CD8-positive, alpha-beta memory T cell (primary cell): ENCODE data around the gene PTPRT. TPM values are rescaled to one million over a fixed set of nuclear protein-coding genes. Genes with fewer than 3 reads are reported as not detected.

Source experiments
- CTCF ChIA-PET: fragments of 350-600 bp; sonication (Branson Sonifier 250); formaldehyde crosslinking; loops from one replicate; lab custom pipeline; 2021; ENCODE audit warnings: antibody characterized with exemption; lab: Charles Lee
- POLR2A ChIA-PET: fragments of 350-600 bp; sonication (Branson Sonifier 250); formaldehyde crosslinking; loops from one replicate; lab custom pipeline; 2021; ENCODE audit warnings: antibody characterized with exemption; lab: Charles Lee
- DNase-seq, 5 donors: peaks; one replicate each; pipeline versions ENCODE4 v3.0.0 to v3.0.0-alpha.2; 2020 to 2022; ENCODE audit warnings: mixed read lengths in 1 of 5
- H3K27ac ChIP-seq: one replicate; pipeline ENCODE4 v1.7.0; 2013; ENCODE audit warnings: low read depth, mild to moderate bottlenecking, low read length, moderate library complexity
- H3K27me3 ChIP-seq: 2 replicates; pipeline ENCODE4 v1.7.0; 2013; ENCODE audit warnings: low read length, mild to moderate bottlenecking; ENCODE audit not compliant: insufficient read depth, poor library complexity, severe bottlenecking
- H3K36me3 ChIP-seq: 2 replicates; pipeline ENCODE4 v1.7.0; 2013; ENCODE audit warnings: mild to moderate bottlenecking, low read length, moderate library complexity; ENCODE audit not compliant: insufficient read depth
- H3K4me1 ChIP-seq: 2 replicates; pipeline ENCODE4 v1.7.0; 2013; ENCODE audit warnings: mild to moderate bottlenecking, low read length, moderate library complexity; ENCODE audit not compliant: insufficient read depth
- H3K4me3 ChIP-seq: 2 replicates; pipeline ENCODE4 v1.7.0; 2013; ENCODE audit warnings: mild to moderate bottlenecking, low read length
- H3K9me3 ChIP-seq: 2 replicates; pipeline ENCODE4 v1.7.0; 2013; ENCODE audit warnings: mild to moderate bottlenecking, low read length
- H3K27ac Mint-ChIP-seq, 8 donors: one replicate each; pipeline ENCODE4 v1.8.0; 2020 to 2021; ENCODE audit warnings: mixed read lengths in 8 of 8, mild to moderate bottlenecking in 6 of 8, inconsistent platforms in 3 of 8, moderate library complexity in 3 of 8
- H3K27me3 Mint-ChIP-seq, 2 donors: one replicate each; pipeline ENCODE4 v1.8.0; 2020 to 2021; ENCODE audit warnings: mixed read lengths in 2 of 2, mild to moderate bottlenecking in 1 of 2, moderate library complexity in 1 of 2
- H3K36me3 Mint-ChIP-seq, 3 donors: one replicate each; pipeline ENCODE4 v1.8.0; 2020 to 2021; ENCODE audit warnings: mixed read lengths in 3 of 3, inconsistent platforms in 1 of 3, mild to moderate bottlenecking in 1 of 3
- H3K4me1 Mint-ChIP-seq, 3 donors: one replicate each; pipeline ENCODE4 v1.8.0; 2020 to 2021; ENCODE audit warnings: mixed read lengths in 3 of 3, inconsistent platforms in 1 of 3, mild to moderate bottlenecking in 1 of 3
- H3K4me3 Mint-ChIP-seq, 7 donors: one replicate each; pipeline ENCODE4 v1.8.0; 2020 to 2021; ENCODE audit warnings: mixed read lengths in 7 of 7, mild to moderate bottlenecking in 6 of 7, moderate library complexity in 4 of 7, inconsistent platforms in 2 of 7
- H3K9me3 Mint-ChIP-seq, 5 donors: one replicate each; pipeline ENCODE4 v1.8.0; 2020 to 2022; ENCODE audit warnings: mixed read lengths in 5 of 5, mild to moderate bottlenecking in 3 of 5, moderate library complexity in 2 of 5, inconsistent platforms in 1 of 5
- polyA plus RNA-seq: library from polyadenylated mRNA; unstranded; fragments of 300-500 nt; fragmentation: Illumina TruSeq; gene quantifications from one replicate; pipeline ENCODE4 v1.2.3, GENCODE V29; 2021
- total RNA-seq, 2 experiments: library from RNA; stranded (reverse); gene quantifications; one replicate each; pipeline ENCODE4 v1.2.3, GENCODE V29; 2021

The PTPRT gene
- total and polyA plus RNA-seq, 3 experiments from 2014 or later: not detected

DNA sequence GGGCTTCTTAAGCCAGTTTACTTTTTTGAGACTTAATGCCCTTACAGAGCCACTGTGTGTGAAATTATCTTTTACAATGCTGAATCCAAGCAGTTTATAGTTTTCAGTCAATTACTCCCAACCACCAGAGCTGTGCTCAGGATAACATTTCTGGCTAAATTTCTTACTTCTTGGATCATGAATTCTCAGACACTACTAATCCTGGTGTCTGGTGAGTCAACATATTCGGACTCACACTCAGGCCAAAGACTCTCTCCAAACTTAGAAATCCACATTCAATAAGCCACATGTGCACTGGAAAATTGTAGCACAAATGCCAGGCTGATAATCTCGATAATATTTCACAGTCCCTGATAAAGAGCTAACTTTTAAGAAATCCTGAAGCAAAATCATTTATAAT, 49.0 kb downstream of the PTPRT start:
- no peaks in the 10 kb centered on the region for H3K4me1 Mint-ChIP-seq
- H3K27ac Mint-ChIP-seq: no peak overlapping the region

DNA sequence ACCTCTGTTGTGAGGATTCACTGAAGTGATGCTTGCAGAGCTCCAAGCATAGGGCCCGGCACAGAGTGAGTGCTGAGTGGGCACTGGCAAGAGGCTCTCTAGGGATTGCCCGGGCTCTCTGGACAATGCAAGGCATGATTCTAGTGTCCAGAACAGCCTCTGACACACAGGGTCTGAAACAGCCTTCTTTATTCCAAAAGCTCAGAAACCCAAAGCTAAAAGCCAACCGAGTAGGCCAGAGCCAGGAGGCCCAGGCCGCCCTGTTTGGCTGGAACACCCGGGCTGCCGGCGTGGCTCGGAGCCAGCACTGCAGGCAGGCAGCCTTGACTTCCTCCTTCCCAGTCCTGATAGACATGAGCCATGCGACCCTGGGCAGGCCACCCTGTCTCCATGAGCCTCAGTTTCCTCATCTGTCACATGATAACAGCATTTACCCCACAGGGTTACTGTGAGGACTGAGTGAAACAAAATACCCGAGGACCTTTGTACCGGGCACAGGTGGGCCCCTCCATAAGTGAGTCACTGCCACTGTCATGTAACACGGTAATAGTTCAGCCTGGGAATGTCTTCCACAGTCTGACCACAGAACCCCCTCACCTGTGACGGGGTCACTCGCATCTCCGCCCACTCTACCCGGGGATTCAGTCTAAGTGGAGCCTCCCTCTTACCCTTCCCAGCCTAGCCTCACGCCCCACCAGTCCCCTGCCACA, 51.5 kb downstream of the PTPRT start:
- H3K27me3 ChIP-seq: no peaks in the 10 kb centered on the region
- H3K4me1 ChIP-seq: no peaks in the 10 kb centered on the region
- no peak overlapping the region for H3K4me3 Mint-ChIP-seq
- H3K4me1 Mint-ChIP-seq: no peaks in the 10 kb centered on the region
- H3K9me3 ChIP-seq: no peaks in the 10 kb centered on the region
- CTCF ChIA-PET: no interaction called here
- no peak overlapping the region for H3K27ac ChIP-seq
- no peak overlapping the region for H3K4me3 ChIP-seq
- H3K36me3 ChIP-seq: no peaks in the 10 kb centered on the region
- no peak for DNase-seq
- peak overlapping the region in 1 of 8 donors; percentile 85 for H3K27ac Mint-ChIP-seq
- peaks cover 3% of the 10 kb centered on the region in 2 donors for H3K27me3 Mint-ChIP-seq
- POLR2A ChIA-PET: no interaction called here
- peaks cover 0 to 2% (median 0%) of the 10 kb centered on the region in 5 donors for H3K9me3 Mint-ChIP-seq
- no peaks in the 10 kb centered on the region for H3K36me3 Mint-ChIP-seq

More for the DNA sequence above, 49.0 kb downstream of the PTPRT start:
- H3K27me3 ChIP-seq: no peaks in the 10 kb centered on the region
- H3K36me3 ChIP-seq: no peaks in the 10 kb centered on the region
- H3K27ac ChIP-seq: no peak overlapping the region
- H3K36me3 Mint-ChIP-seq: no peaks in the 10 kb centered on the region
- H3K9me3 ChIP-seq: no peaks in the 10 kb centered on the region
- no peak overlapping the region for H3K4me3 ChIP-seq
- CTCF ChIA-PET: no interaction called here
- POLR2A ChIA-PET: no interaction called here
- no peaks in the 10 kb centered on the region for H3K4me1 ChIP-seq
- no peak for DNase-seq
- H3K27me3 Mint-ChIP-seq: peaks cover 3 to 5% of the 10 kb centered on the region in 2 donors
- no peak overlapping the region for H3K4me3 Mint-ChIP-seq
- peaks cover 0 to 2% (median 0%) of the 10 kb centered on the region in 5 donors for H3K9me3 Mint-ChIP-seq

DNA sequence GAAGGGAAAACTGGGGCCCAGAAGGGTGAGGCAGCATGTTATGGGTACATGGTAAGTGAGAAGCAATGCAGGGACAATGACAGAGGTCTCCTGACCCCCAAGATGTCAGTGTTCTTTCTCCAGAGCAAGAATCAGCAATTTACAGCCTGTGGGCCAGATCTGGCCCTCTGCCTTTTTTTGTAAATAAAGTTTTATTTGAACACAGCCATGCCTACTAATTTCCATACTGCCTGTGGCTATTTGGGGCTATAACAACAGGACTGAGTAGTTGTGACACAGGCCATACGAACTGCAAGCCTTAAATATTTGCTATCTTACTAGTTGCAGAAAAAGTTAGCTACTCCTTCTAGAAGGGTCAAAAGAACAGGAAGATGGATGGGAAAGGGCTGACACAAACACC, 52.5 kb downstream of the PTPRT start:
- ChIA-PET CTCF (no interaction called here), POLR2A (no interaction called here)
- Mint-ChIP-seq H3K4me3 (no peak overlapping the region), H3K9me3 (peaks cover 0 to 3% (median 0%) of the 10 kb centered on the region in 5 donors), H3K4me1 (no peaks in the 10 kb centered on the region), H3K36me3 (no peaks in the 10 kb centered on the region), H3K27me3 (peaks cover under 1 to 3% of the 10 kb centered on the region in 2 donors), H3K27ac (no peak overlapping the region)
- Histone ChIP-seq H3K4me1 (no peaks in the 10 kb centered on the region), H3K4me3 (no peak overlapping the region), H3K36me3 (no peaks in the 10 kb centered on the region), H3K9me3 (no peaks in the 10 kb centered on the region), H3K27me3 (no peaks in the 10 kb centered on the region), H3K27ac (no peak overlapping the region)
- no peak for DNase-seq

DNA sequence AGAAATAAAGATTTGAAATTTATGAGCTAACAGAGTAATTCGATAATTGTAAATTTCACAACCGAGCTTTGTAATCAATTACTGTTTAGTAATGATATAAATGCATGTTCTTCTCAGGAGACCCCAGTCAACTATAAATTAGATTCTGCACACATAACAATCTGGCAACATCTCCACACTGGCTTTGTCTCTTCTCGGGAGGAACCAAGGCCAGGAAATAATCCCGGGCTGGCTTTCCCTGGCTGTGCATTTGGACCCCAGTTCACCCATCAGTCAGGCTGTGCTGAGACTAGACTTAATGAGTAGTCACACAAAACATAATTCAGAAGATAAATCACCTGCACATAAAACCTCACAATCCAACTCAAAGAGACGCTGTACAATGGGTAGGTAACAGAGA, 65.5 kb downstream of the PTPRT start:
- no peaks in the 10 kb centered on the region for H3K4me1 ChIP-seq
- no peaks in the 10 kb centered on the region for H3K27me3 ChIP-seq
- POLR2A ChIA-PET: no interaction called here
- no peak overlapping the region for H3K4me3 ChIP-seq
- DNase-seq: no peak
- H3K36me3 ChIP-seq: no peaks in the 10 kb centered on the region
- Mint-ChIP-seq H3K4me3 (no peak overlapping the region), H3K36me3 (no peaks in the 10 kb centered on the region), H3K27ac (no peak overlapping the region), H3K4me1 (no peaks in the 10 kb centered on the region), H3K27me3 (peaks cover 2 to 4% of the 10 kb centered on the region in 2 donors), H3K9me3 (peaks cover 0 to 5% (median 4%) of the 10 kb centered on the region in 5 donors)
- H3K9me3 ChIP-seq: no peaks in the 10 kb centered on the region
- H3K27ac ChIP-seq: no peak overlapping the region
- CTCF ChIA-PET: no interaction called here

DNA sequence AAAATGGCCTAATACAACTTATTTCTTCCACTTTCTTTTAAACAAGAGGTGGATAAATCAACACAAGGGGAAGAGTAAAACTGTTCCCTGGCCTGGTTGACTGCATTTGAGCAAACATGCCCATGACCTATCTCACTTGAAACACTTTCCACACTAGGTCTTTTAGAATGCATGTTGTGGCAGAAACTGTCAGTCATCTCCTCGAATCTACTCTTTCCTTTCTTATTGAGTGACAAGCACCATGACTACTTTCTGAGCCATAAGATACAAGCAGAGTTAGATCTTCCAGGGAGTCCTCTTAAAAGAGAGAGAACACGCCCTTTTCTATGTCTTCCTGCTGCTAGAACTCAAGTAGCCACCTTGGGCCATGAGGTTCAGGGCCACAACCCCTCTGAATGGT, 66.5 kb downstream of the PTPRT start:
- H3K27ac Mint-ChIP-seq: no peak overlapping the region
- no peaks in the 10 kb centered on the region for H3K27me3 ChIP-seq
- no peaks in the 10 kb centered on the region for H3K4me1 ChIP-seq
- no peak overlapping the region for H3K4me3 ChIP-seq
- H3K4me3 Mint-ChIP-seq: no peak overlapping the region
- H3K27ac ChIP-seq: no peak overlapping the region
- H3K27me3 Mint-ChIP-seq: peaks cover 2 to 4% of the 10 kb centered on the region in 2 donors
- H3K36me3 ChIP-seq: no peaks in the 10 kb centered on the region
- POLR2A ChIA-PET: no interaction called here
- no peaks in the 10 kb centered on the region for H3K4me1 Mint-ChIP-seq
- CTCF ChIA-PET: no interaction called here
- H3K9me3 Mint-ChIP-seq: peaks cover 0 to 5% (median 4%) of the 10 kb centered on the region in 5 donors
- no peak for DNase-seq
- no peaks in the 10 kb centered on the region for H3K9me3 ChIP-seq
- no peaks in the 10 kb centered on the region for H3K36me3 Mint-ChIP-seq

DNA sequence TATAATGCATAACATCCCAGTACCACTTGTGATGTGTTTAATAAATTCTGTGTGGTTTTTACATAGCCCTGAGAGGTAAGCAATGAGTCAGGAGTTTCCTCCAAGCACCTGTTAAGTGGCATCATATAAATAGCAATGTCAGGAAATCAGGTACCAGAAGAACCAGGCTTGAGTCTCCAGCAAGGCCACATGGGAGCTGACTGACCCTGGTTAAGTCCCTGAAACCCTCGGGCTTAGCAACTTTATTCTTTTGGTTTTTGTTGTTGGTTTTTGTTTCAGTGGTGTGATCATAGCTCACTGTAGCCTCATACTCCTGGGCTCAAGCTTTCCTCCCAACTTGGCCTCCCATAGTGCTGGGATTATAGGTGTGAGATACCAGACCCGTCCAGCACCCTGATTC, 70.0 kb downstream of the PTPRT start:
- no peaks in the 10 kb centered on the region for H3K27me3 ChIP-seq
- no peak for DNase-seq
- Mint-ChIP-seq H3K36me3 (no peaks in the 10 kb centered on the region), H3K27me3 (peaks cover 0 to 2% of the 10 kb centered on the region in 2 donors), H3K27ac (no peak overlapping the region), H3K9me3 (peaks cover 0 to 10% (median 2%) of the 10 kb centered on the region in 5 donors), H3K4me1 (no peaks in the 10 kb centered on the region), H3K4me3 (no peak overlapping the region)
- no peaks in the 10 kb centered on the region for H3K9me3 ChIP-seq
- no peak overlapping the region for H3K27ac ChIP-seq
- ChIA-PET CTCF (no interaction called here), POLR2A (no interaction called here)
- H3K4me3 ChIP-seq: no peak overlapping the region
- no peaks in the 10 kb centered on the region for H3K4me1 ChIP-seq
- H3K36me3 ChIP-seq: no peaks in the 10 kb centered on the region

DNA sequence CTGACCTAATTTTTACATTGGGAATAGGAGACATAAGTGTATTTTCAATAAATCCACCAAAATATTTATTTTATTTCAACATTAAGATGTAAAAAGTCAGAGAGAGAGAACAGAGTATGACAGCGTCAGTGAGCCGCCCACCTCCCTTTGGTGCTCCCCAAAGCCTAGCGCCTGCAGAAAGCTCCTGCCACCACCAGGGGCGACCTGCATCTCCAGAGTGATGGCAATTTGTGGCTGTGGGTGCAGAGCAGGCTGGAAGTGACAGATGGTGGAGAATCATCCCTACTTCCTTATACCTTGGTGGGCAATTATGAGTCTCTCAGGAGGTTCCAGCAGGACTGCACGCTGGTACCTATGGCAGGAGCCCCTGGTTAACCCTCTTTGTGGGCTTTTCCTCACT, 87.3 kb downstream of the PTPRT start:
- Histone ChIP-seq H3K4me1 (no peaks in the 10 kb centered on the region), H3K27ac (no peak overlapping the region), H3K9me3 (no peaks in the 10 kb centered on the region), H3K27me3 (no peaks in the 10 kb centered on the region), H3K4me3 (no peak overlapping the region), H3K36me3 (no peaks in the 10 kb centered on the region)
- DNase-seq: no peak
- H3K27ac Mint-ChIP-seq: no peak overlapping the region
- no peaks in the 10 kb centered on the region for H3K36me3 Mint-ChIP-seq
- CTCF ChIA-PET: no interaction called here
- no peak overlapping the region for H3K4me3 Mint-ChIP-seq
- H3K4me1 Mint-ChIP-seq: no peaks in the 10 kb centered on the region
- H3K27me3 Mint-ChIP-seq: peaks cover 3 to 11% of the 10 kb centered on the region in 2 donors
- POLR2A ChIA-PET: no interaction called here
- peaks cover 0 to 13% (median 4%) of the 10 kb centered on the region in 5 donors for H3K9me3 Mint-ChIP-seq

DNA sequence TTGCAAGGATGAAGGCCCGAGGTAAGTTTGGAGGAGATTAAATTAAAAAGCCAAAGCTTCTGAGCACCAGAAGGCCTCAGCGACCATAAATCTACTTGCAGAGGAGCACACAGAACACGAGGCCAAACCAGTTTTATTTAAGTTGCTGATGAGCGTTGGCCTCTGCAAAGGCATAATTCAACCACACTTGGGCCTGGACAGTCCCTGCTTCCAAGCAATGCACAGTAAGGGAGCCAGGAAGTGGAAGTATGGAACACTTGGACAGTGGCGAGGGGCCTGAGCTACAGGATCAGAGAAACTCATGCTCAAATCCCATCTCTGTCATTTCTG, 92.8 kb downstream of the PTPRT start:
- no peak overlapping the region for H3K27ac Mint-ChIP-seq
- no peaks in the 10 kb centered on the region for H3K36me3 Mint-ChIP-seq
- Histone ChIP-seq H3K27me3 (no peaks in the 10 kb centered on the region), H3K4me1 (no peaks in the 10 kb centered on the region), H3K4me3 (no peak overlapping the region), H3K36me3 (no peaks in the 10 kb centered on the region), H3K9me3 (no peaks in the 10 kb centered on the region), H3K27ac (no peak overlapping the region)
- H3K4me3 Mint-ChIP-seq: no peak overlapping the region
- no peak for DNase-seq
- ChIA-PET CTCF (no interaction called here), POLR2A (no interaction called here)
- H3K4me1 Mint-ChIP-seq: no peaks in the 10 kb centered on the region
- peaks cover 0 to 13% (median 9%) of the 10 kb centered on the region in 5 donors for H3K9me3 Mint-ChIP-seq
- H3K27me3 Mint-ChIP-seq: peaks cover 3 to 7% of the 10 kb centered on the region in 2 donors
